ENCODE results near the gene C11orf54.
A peak's percentile ranks its signal among the peaks of the same experiment; 100 is the strongest.
"Not testable (repeated sequence)": the region's sequence is repeated elsewhere in the genome, so short reads cannot be mapped to it uniquely, and the experiment has no call there.

C11orf54 gene

GRCh38 chr11:93772123-93772522 is 30.7 kb downstream of the C11orf54 start:
- DNase-seq, result no peak

DNA sequence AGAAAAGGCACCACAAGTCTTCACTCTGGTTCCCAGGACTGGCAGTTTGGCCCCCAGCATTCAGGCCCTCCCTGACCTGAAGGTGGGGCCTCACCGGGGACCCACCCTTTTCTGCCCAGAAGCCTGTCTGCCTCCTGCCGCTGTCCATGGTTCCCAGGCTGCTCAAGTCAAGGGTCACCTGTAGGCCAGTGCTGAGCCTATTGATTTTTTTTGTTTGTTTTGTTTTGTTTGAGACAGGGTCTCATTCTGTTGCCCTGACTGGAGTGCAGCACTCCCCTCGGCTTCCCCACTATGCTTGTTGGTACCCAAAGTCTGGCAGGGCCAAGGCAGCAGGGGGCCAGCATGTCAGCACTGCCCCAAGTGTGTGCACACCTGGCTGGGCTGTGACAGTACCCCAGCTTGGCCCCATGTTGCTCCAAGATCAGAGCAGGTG is 31.6 kb downstream of the C11orf54 start:
- DNase-seq, result no peak

DNA sequence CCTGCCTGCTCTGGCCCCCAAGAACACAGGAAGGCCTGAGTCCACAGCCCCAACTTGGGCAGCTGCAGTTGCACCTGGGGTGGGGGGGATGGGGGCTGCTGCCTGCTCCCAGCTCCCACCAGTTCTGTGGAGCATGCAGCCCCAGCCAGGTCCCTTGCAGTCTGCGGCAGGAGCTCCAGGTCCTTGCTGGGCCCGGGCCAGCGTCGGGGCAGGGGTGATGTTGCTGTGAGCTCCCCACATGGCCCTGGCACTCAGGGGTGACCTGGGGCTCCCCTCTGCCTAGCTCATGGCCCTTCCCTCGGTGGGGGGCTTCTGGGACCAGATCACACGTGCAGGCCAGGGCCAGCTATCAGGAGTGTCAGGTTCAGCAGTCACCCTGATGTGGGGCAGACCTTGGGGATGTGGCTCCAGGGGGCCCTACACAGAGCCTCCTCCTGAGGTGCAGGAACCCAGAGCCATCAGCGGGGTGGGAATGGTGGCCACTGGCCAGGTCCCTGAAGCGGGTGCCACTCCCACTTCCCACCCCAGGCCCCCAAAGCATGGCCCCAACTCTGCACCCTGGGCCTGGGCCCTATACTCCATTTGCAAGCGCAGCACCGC is 32.2 kb downstream of the C11orf54 start:
- no peak for DNase-seq

GRCh38 chr11:93774560-93774959 is 33.1 kb downstream of the C11orf54 start:
- DNase-seq, result not testable (repeated sequence)

DNA sequence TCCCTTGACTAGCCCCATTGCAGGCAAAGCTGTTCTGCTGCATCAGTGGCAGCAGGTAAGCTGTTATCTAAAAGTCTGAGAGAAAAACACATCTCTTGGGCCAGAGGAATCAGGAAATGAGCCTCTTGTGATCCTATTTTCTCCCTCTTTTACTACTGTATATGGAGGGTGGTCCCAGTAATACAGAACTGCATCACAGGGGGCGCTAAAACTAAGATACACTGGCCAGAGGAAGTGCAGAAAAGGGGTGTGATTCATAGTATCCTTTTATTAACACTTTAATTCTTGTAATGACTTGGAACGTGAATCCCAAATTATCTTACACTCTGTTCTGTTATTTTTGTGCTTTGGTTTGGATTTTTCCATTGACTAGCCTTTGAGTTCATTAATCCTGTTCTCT is 33.8 kb downstream of the C11orf54 start:
- DNase-seq, result no peak

- no peak for DNase-seq
These were observed 41.9 kb downstream of the C11orf54 start for GRCh38 chr11:93783362-93783761.

DNA sequence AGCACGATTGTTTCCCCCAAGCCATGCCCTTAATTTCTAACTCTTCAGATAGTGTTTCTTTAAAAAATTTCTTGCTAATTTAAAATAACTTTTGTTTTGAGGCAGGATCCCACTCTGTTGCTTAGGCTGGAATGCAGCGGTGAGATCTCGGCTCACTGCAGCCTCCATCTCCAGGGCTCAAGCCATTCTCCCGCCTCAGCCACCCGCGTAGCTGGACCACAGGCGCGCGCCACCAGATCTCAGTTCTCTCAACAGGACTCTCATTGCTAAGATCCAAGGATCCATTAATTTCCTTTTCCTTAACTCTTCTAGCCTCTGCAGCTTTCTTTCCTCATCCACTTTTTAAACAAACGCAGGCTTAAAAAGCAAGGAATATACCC is 42.3 kb downstream of the C11orf54 start:
- no peak for DNase-seq

- peak; percentile 87 for DNase-seq
These were observed 42.9 kb downstream of the C11orf54 start, which contains the start of gene MED17 for GRCh38 chr11:93784145-93784934. TSS of gene MED17 (plus strand) at chr11:93784282. CDS start at chr11:93784514, 232 bp downstream.

DNA sequence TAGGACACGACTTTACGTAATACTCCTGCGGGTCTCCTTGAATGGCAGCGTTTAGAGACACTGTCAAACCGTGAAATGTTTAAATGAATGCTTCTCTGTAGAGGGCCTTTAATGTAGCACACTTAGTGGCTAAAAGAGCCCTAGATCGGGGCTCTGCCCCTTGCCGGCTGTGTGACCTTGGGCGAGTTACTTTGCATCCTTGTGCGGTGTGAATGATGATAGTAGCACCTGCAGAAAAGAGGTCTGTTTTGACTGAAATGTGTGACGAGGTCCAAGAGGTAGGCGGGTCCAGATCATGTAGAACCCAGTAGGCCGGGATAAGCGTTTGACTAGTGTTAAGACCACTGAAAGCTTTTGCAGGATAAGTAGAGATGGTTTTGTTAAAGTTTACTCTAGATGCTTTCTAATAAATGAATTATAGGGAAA is 43.5 kb downstream of the C11orf54 start:
- no peak for DNase-seq

DNA sequence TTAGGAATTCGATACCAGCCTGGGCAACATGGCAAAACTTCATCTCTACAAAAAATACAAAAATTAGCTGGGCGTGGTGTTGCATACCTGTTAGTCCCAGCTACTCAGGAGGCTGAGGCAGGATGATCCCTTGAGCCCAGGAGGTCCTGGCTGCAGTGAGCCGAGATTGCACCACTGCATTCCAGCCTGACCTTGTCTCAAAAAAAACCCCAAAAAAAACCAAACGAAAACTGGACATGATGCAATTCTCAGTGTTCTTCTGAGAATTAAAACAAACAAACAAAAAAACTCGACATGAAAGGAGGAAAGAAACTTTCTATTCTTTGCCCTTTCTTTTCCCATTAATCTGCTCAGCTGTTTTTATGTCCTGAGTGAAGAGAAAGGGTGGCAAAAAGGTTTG is 50.0 kb downstream of the C11orf54 start:
- DNase-seq, result no peak

- no peak for DNase-seq
These were observed 55.2 kb downstream of the C11orf54 start for GRCh38 chr11:93796441-93797231.

DNA sequence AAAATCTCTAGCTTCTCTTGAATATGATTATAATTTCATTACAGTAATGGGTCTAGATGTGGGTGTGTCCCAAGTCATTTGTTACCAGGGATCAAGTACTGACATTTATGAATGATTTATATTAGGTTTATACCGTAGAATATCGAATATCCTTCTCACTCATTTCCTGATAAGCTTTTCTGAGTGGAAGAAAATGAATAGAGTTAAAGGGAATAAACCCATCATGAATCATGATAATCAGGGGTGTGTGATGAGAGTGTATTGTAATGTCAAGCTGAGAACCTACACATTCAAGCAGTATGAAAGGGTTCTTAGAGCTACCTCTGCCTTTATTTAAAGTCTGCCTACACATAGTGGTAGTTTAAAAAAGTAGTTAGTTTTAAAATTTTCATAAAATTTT is 59.9 kb downstream of the C11orf54 start:
- DNase-seq, result no peak

GRCh38 chr11:93804879-93805278 is 63.4 kb downstream of the C11orf54 start:
- no peak for DNase-seq

GRCh38 chr11:93807980-93808379 is 66.5 kb downstream of the C11orf54 start:
- no peak for DNase-seq

GRCh38 chr11:93813974-93814373 is 72.5 kb downstream of the C11orf54 start:
- no peak for DNase-seq

Measured in 8988T (cell line).